GM12878 (cell line): ENCODE data around the gene GLI1. TPM values are rescaled to one million over a fixed set of nuclear protein-coding genes. Genes with fewer than 3 reads are reported as not detected.

Experiments used
- ATAC-seq: fragments of 200-7000 bp; cut with Tn5 transposase; 3 replicates; pipeline ENCODE4 v1.9.1; 2020; ENCODE audit warnings: mild to moderate bottlenecking, moderate library complexity
- BruUV-seq: library from RNA; stranded (reverse); fragments of 400-500 nt; replicated peaks from 2 replicates; lab custom pipeline; 2021; lab: Mats Ljungman, UMichigan
- CTCF ChIA-PET: fragments of 300-600 bp; sonication (Branson Sonifier 250); formaldehyde crosslinking; extraction: SDS; loops from one replicate; lab custom pipeline; 2021; ENCODE audit warnings: inconsistent platforms; lab: Yijun Ruan, JAX
- POLR2A ChIA-PET: fragments of 350-600 bp; formaldehyde crosslinking; extraction: SDS; loops from one replicate; lab custom pipeline; 2021; ENCODE audit warnings: inconsistent platforms; lab: Charles Lee
- RAD21 ChIA-PET: fragments of 300-600 bp; sonication (Branson Sonifier 250); formaldehyde crosslinking; loops from one replicate; lab custom pipeline; 2023; ENCODE audit warnings: antibody characterized with exemption; ENCODE audit not compliant: unreplicated experiment; lab: Charles Lee
- SMC1A ChIA-PET: fragments of 300-600 bp; sonication (Branson Sonifier 250); formaldehyde crosslinking; loops from one replicate; lab custom pipeline; 2023; ENCODE audit not compliant: unreplicated experiment, uncharacterized antibody; lab: Charles Lee
- DNase-seq: peaks from one replicate; pipeline ENCODE4 v3.0.0-alpha.2; 2011; ENCODE audit warnings: low read depth, low spot score
- FAIRE-seq: peaks from 3 replicates; lab custom pipeline; 2011; peaks lifted over from hg19 to GRCh38; lab: Jason Lieb, UNC
- H2AFZ ChIP-seq: 2 replicates; pipeline ENCODE4 v1.6.0; 2011; ENCODE audit warnings: low read depth, low read length, control low read depth; ENCODE audit not compliant: control insufficient read depth
- H3K27ac ChIP-seq: 2 replicates; pipeline ENCODE4 v1.5.1; 2011; ENCODE audit warnings: control low read depth; ENCODE audit not compliant: control insufficient read depth, insufficient read depth
- H3K27me3 ChIP-seq, 2 experiments: replicated peaks in 1 of 2; 2 replicates each; pipeline versions ENCODE4 v1.6.0 to v1.6.1; 2011; ENCODE audit warnings: low read length in 1 of 2; ENCODE audit not compliant: control insufficient read depth in 2 of 2, insufficient read depth in 2 of 2
- H3K36me3 ChIP-seq, 2 experiments: 2 replicates each; pipeline ENCODE4 v1.5.1; 2011; ENCODE audit warnings: low read length in 1 of 2; ENCODE audit not compliant: control insufficient read depth in 2 of 2, insufficient read depth in 2 of 2
- H3K4me1 ChIP-seq: 2 replicates; pipeline ENCODE4 v1.6.1; 2011; ENCODE audit warnings: mild to moderate bottlenecking, low read length, moderate library complexity, mixed read lengths; ENCODE audit not compliant: control insufficient read depth, insufficient read depth
- H3K4me2 ChIP-seq: 2 replicates; pipeline ENCODE4 v1.6.0; 2011; ENCODE audit warnings: control low read depth; ENCODE audit not compliant: control insufficient read depth, insufficient read depth
- H3K4me3 ChIP-seq: fragments of 200-600 bp; sonication (generic); 2 replicates; pipeline ENCODE4 v1.5.1; 2016
- H3K79me2 ChIP-seq: 2 replicates; pipeline ENCODE4 v1.6.0; 2011; ENCODE audit warnings: low read length; ENCODE audit not compliant: control insufficient read depth, insufficient read depth
- H3K9ac ChIP-seq: 2 replicates; pipeline ENCODE4 v1.8.0; 2011; ENCODE audit warnings: low read length, control low read depth, mixed read lengths; ENCODE audit not compliant: control insufficient read depth, insufficient read depth
- H3K9me3 ChIP-seq: replicated peaks from 3 replicates; pipeline ENCODE4 v1.5.1; 2011; ENCODE audit warnings: mild to moderate bottlenecking, low read length; ENCODE audit not compliant: control insufficient read depth, insufficient read depth
- H4K20me1 ChIP-seq: 2 replicates; pipeline ENCODE4 v1.6.0; 2011; ENCODE audit not compliant: control insufficient read depth, insufficient read depth
- E2F8 ChIP-seq: fragments of 450-650 bp; IDR thresholded peaks from 2 replicates; pipeline ENCODE4 v1.6.1; 2018; ENCODE audit warnings: mild to moderate bottlenecking, low read depth, moderate library complexity; ENCODE audit not compliant: partially characterized antibody
- JUNB ChIP-seq: IDR thresholded peaks from 2 replicates; pipeline ENCODE4 v1.6.1; 2016; ENCODE audit warnings: antibody characterized with exemption, mild to moderate bottlenecking
- POLR2A ChIP-seq: IDR thresholded peaks from 2 replicates; pipeline ENCODE4 v1.6.1; 2011; ENCODE audit warnings: low read depth, mild to moderate bottlenecking, low read length
- PRDM15 ChIP-seq: fragments of 450-650 bp; formaldehyde crosslinking; IDR thresholded peaks from 2 replicates; pipeline ENCODE4 v1.4.0; 2020; ENCODE audit warnings: mild to moderate bottlenecking, moderate library complexity
- SMAD5 ChIP-seq: IDR thresholded peaks from 2 replicates; pipeline ENCODE4 v1.6.1; 2016; ENCODE audit warnings: antibody characterized with exemption, low read depth
- ZSCAN29 ChIP-seq: fragments of 450-650 bp; IDR thresholded peaks from 2 replicates; pipeline ENCODE4 v1.6.1; 2017; ENCODE audit warnings: mild to moderate bottlenecking, moderate library complexity
- WGBS: methylation state at CpG from one replicate; pipeline ENCODE4 v1.1.6; 2016; ENCODE audit warnings: low lambda C conversion rate; ENCODE audit not compliant: insufficient replicate concordance, insufficient coverage; ENCODE audit errors: missing lambda C conversion rate; 5-methylcytosine and 5-hydroxymethylcytosine counted together
- in situ Hi-C: fragments of 300-500 bp; cut with MboI; formaldehyde crosslinking; loops from 9 replicates; pipeline ENCODE4 v1.14.3; 2018; ENCODE audit warnings: mixed read lengths
- intact Hi-C: fragments of 100-400 bp; cut with micrococcal nuclease; formaldehyde crosslinking; loops from one replicate; pipeline ENCODE4 v1.14.2; 2022; ENCODE audit not compliant: unreplicated experiment
- polyA plus RNA-seq, 11 experiments: library from polyadenylated mRNA; depleted of rRNA in 4 of 11; unstranded in 6 of 11; stranded (reverse) in 5 of 11; fragments of >200 nt; fragmentation: Nextera tagmentation in 4 of 11; fragmentation: Illumina TruSeq in 1 of 11; extraction: Ambion mirVana in 4 of 11; extraction: Trizol in 1 of 11; gene quantifications; 1 replicate in 1 of 11; 2 replicates in 10 of 11; pipeline versions ENCODE4 v1.2.1 to v1.2.3, GENCODE V29; 2011 to 2016; ENCODE audit warnings: inconsistent platforms in 2 of 11, missing spikeins in 2 of 11, low read depth in 1 of 11
- total RNA-seq, 4 experiments: library from RNA; depleted of rRNA in 3 of 4; stranded (reverse); fragments of >200 nt in 3 of 4; fragmentation: Illumina TruSeq in 1 of 4; extraction: Trizol in 1 of 4; gene quantifications; 2 replicates each; pipeline versions ENCODE4 v1.2.1 to v1.2.3, GENCODE V29; 2013 to 2021

Gene GLI1
- total and polyA plus RNA-seq, 10 of the 15 experiments (the other 5 are each of a cell fraction or from before 2014, with no cell fraction given) = 0.27 to 1.2 (median 0.49) TPM

GRCh38 chr12:57511588-57512325 lies 52.2 kb downstream of the GLI1 start:
- H3K79me2 ChIP-seq = no peaks in the 10 kb centered on the region
- no TSS peak for BruUV-seq
- H3K4me1 ChIP-seq = no peaks in the 10 kb centered on the region
- WGBS = 83% methylated on average over 7 of the region's 7 CpGs
- no peak overlapping the region for H2AFZ ChIP-seq
- H3K9ac ChIP-seq = no peak overlapping the region
- H3K27me3 ChIP-seq = no peaks in the 10 kb centered on the region
- no peak for TF ChIP-seq SMAD5
- TF ChIP-seq JUNB = no peak
- TF ChIP-seq POLR2A = 0 out of 2 replicates have a peak, but pooled peaks have one; percentile 34
- no peak for TF ChIP-seq E2F8
- TF ChIP-seq PRDM15 (CRISPR knock-in tag) = no peak
- TF ChIP-seq ZSCAN29 = no peak
- H3K9me3 ChIP-seq = no peaks in the 10 kb centered on the region
- ChIA-PET RAD21 (no interaction called here), CTCF (interaction anchor here (0.9 kb wide), 1 partner anchor 49 kb away, joined by 3 read pairs; no protein-coding TSS in a partner anchor), SMC1A (no interaction called here), POLR2A (interaction anchor here (0.6 kb wide), 1 partner anchor 63 kb away, joined by 3 read pairs; no protein-coding TSS in a partner anchor)
- ATAC-seq (no peak), FAIRE-seq (no peak), DNase-seq (no peak)
- in situ Hi-C loops = no loop called here
- no peak overlapping the region for H3K4me2 ChIP-seq
- H3K4me3 ChIP-seq = no peak overlapping the region
- intact Hi-C loops = no loop called here
- peaks cover 2% of the 10 kb centered on the region; the same call in 1 of the 2 replicates for H4K20me1 ChIP-seq
- no peak overlapping the region for H3K27ac ChIP-seq
- H3K36me3 ChIP-seq = peaks cover 28 to 40% of the 10 kb centered on the region in 2 experiments
